GM23248 (cell line): ENCODE results near the gene CIAO2A. TPM values are rescaled to one million over a fixed set of nuclear protein-coding genes. Genes with fewer than 3 reads are reported as not detected.
"Not testable (repeated sequence)": the region's sequence is repeated elsewhere in the genome, so short reads cannot be mapped to it uniquely, and the experiment has no call there.

Experiments used
- DNase-seq: peaks from one replicate; pipeline ENCODE4 v3.0.0-alpha.2; 2015
- H2AFZ ChIP-seq: fragments of 200-600 bp; sonication (generic); 2 replicates; pipeline ENCODE4 v1.6.1; 2016; ENCODE audit warnings: antibody characterized with exemption
- H3F3A ChIP-seq: fragments of 200-600 bp; sonication (generic); 2 replicates; pipeline ENCODE4 v1.6.1; 2016; ENCODE audit warnings: mild to moderate bottlenecking, antibody characterized with exemption, mixed run types; ENCODE audit not compliant: insufficient read depth
- H3K27ac ChIP-seq: fragments of 200-600 bp; sonication (generic); 2 replicates; pipeline ENCODE4 v1.5.1; 2016; ENCODE audit warnings: mild to moderate bottlenecking
- H3K27me3 ChIP-seq: fragments of 200-600 bp; sonication (generic); replicated peaks from 2 replicates; pipeline ENCODE4 v1.6.1; 2016; ENCODE audit warnings: mild to moderate bottlenecking; ENCODE audit not compliant: insufficient read depth
- H3K36me3 ChIP-seq: fragments of 200-600 bp; sonication (generic); 2 replicates; pipeline ENCODE4 v1.6.1; 2016; ENCODE audit warnings: low read depth, mild to moderate bottlenecking
- H3K4me1 ChIP-seq: fragments of 200-600 bp; sonication (generic); 2 replicates; pipeline ENCODE4 v1.6.1; 2016; ENCODE audit warnings: mild to moderate bottlenecking; ENCODE audit not compliant: insufficient read depth
- H3K4me2 ChIP-seq: fragments of 200-600 bp; sonication (generic); one replicate; pipeline ENCODE4 v1.6.1; 2016; ENCODE audit warnings: mild to moderate bottlenecking; ENCODE audit not compliant: unreplicated experiment
- H3K4me3 ChIP-seq: fragments of 200-600 bp; sonication (generic); 2 replicates; pipeline ENCODE4 v1.5.1; 2016; ENCODE audit warnings: mild to moderate bottlenecking
- H3K79me2 ChIP-seq: fragments of 200-600 bp; sonication (generic); 2 replicates; pipeline ENCODE4 v1.6.1; 2016; ENCODE audit warnings: mild to moderate bottlenecking; ENCODE audit not compliant: insufficient read depth
- H3K9ac ChIP-seq: fragments of 200-600 bp; sonication (generic); 2 replicates; pipeline ENCODE4 v1.6.1; 2016; ENCODE audit warnings: mild to moderate bottlenecking
- H3K9me2 ChIP-seq: fragments of 200-600 bp; sonication (generic); 2 replicates; pipeline ENCODE4 v1.6.1; 2016; ENCODE audit warnings: mixed run types, mild to moderate bottlenecking, moderate library complexity; ENCODE audit not compliant: insufficient read depth
- H3K9me3 ChIP-seq: fragments of 200-600 bp; sonication (generic); one replicate; pipeline ENCODE4 v1.6.1; 2017; ENCODE audit warnings: low read depth
- H4K20me1 ChIP-seq: fragments of 200-600 bp; sonication (generic); 2 replicates; pipeline ENCODE4 v1.6.0; 2016; ENCODE audit not compliant: insufficient read depth
- EZH2 ChIP-seq: fragments of 200-600 bp; sonication (generic); IDR thresholded peaks from 2 replicates; pipeline ENCODE4 v1.6.1; 2018; ENCODE audit warnings: antibody characterized with exemption, mild to moderate bottlenecking; ENCODE audit not compliant: insufficient read depth, poor library complexity, severe bottlenecking
- EZH2phosphoT487 ChIP-seq: fragments of 200-600 bp; sonication (generic); IDR thresholded peaks from 2 replicates; pipeline ENCODE4 v1.6.1; 2018; ENCODE audit warnings: antibody characterized with exemption, moderate library complexity, mild to moderate bottlenecking, low read depth; ENCODE audit not compliant: insufficient read depth
- WGBS, 2 experiments: methylation state at CpG; one replicate each; pipeline ENCODE4 v1.1.6; 2015 to 2017; ENCODE audit warnings: low lambda C conversion rate in 2 of 2, low coverage in 1 of 2; ENCODE audit errors: missing lambda C conversion rate in 2 of 2; 5-methylcytosine and 5-hydroxymethylcytosine counted together
- in situ Hi-C: fragments of 300-500 bp; cut with MboI; formaldehyde crosslinking; loops from 2 replicates; pipeline ENCODE4 v1.15.0; 2020
- polyA plus RNA-seq: library from polyadenylated mRNA; unstranded; fragments of >200 nt; fragmentation: Nextera tagmentation; extraction: Ambion mirVana; gene quantifications from 2 replicates; pipeline ENCODE4 v1.2.1, GENCODE V29; 2016
- total RNA-seq: library from RNA; depleted of rRNA; stranded (reverse); fragments of >200 nt; shearing (Covaris generic); gene quantifications from 2 replicates; pipeline ENCODE4 v1.2.3, GENCODE V29; 2014

Gene CIAO2A
- total and polyA plus RNA-seq, 2 experiments from 2014 or later, result 40.5 to 93.8 TPM

GRCh38 chr15:64110950-64111678, 17.5 kb upstream of the CIAO2A start:
- Histone ChIP-seq H3K4me2 (no peak overlapping the region), H3K36me3 (peaks cover 12% of the 10 kb centered on the region), H3F3A (peaks cover 20% of the 10 kb centered on the region; the same call in 1 of the 2 replicates), H3K9ac (no peak overlapping the region), H3K9me3 (no peaks in the 10 kb centered on the region), H3K4me1 (peaks cover 22% of the 10 kb centered on the region), H2AFZ (no peak overlapping the region), H3K27me3 (no peaks in the 10 kb centered on the region), H3K27ac (peak overlapping the region; percentile 89), H4K20me1 (peaks cover 2% of the 10 kb centered on the region; the same call in 1 of the 2 replicates), H3K4me3 (no peak overlapping the region), H3K9me2 (no peaks in the 10 kb centered on the region), H3K79me2 (peaks cover 94% of the 10 kb centered on the region)
- 88 to 92% methylated on average over 3 of the region's 3 CpGs for WGBS, 2 experiments
- DNase-seq, result no peak
- in situ Hi-C loops, result no loop called here
- TF ChIP-seq EZH2, result no peak
- no peak for TF ChIP-seq EZH2phosphoT487

GRCh38 chr15:64110108-64110701, 16.6 kb upstream of the CIAO2A start:
- H3K4me2 ChIP-seq, H3K4me3 ChIP-seq, H3K9me2 ChIP-seq, H3K36me3 ChIP-seq, in situ Hi-C loops, H2AFZ ChIP-seq, DNase-seq, H3K27me3 ChIP-seq, H3K9me3 ChIP-seq, H3K9ac ChIP-seq, H3K27ac ChIP-seq, H4K20me1 ChIP-seq: not testable (repeated sequence)
- Histone ChIP-seq H3K4me1 (peaks cover 27% of the 10 kb centered on the region), H3F3A (peaks cover 20% of the 10 kb centered on the region; the same call in 1 of the 2 replicates), H3K79me2 (peaks cover 94% of the 10 kb centered on the region)
- WGBS, 2 experiments, result 88 to 90% methylated on average over 4 of the region's 4 CpGs

GRCh38 chr15:64107337-64107736, 13.7 kb upstream of the CIAO2A start:
- WGBS, 2 experiments, result 47 to 68% methylated on average over 1 of the region's 1 CpG
- Histone ChIP-seq H3K27me3 (no peaks in the 10 kb centered on the region), H3F3A (peaks cover 4% of the 10 kb centered on the region; the same call in 1 of the 2 replicates), H2AFZ (no peak overlapping the region), H3K27ac (no peak overlapping the region), H3K9me2 (no peaks in the 10 kb centered on the region), H3K36me3 (no peaks in the 10 kb centered on the region), H3K9ac (no peak overlapping the region), H3K9me3 (no peaks in the 10 kb centered on the region), H3K4me2 (no peak overlapping the region), H3K79me2 (peaks cover 100% of the 10 kb centered on the region), H4K20me1 (peaks cover 13% of the 10 kb centered on the region; the same call in 1 of the 2 replicates), H3K4me3 (no peak overlapping the region), H3K4me1 (peaks cover 17% of the 10 kb centered on the region)
- DNase-seq, result no peak
- TF ChIP-seq EZH2phosphoT487, result no peak
- no peak for TF ChIP-seq EZH2
- in situ Hi-C loops, result no loop called here

- H3K4me2 ChIP-seq, result peak overlapping the region; percentile 19
- H3K9ac ChIP-seq, result peak overlapping the region; percentile 11; the same call in 1 of the 2 replicates
- DNase-seq, result peak; percentile 78
- H2AFZ ChIP-seq, result no peak overlapping the region
- peaks cover 100% of the 10 kb centered on the region for H3K79me2 ChIP-seq
- H3K36me3 ChIP-seq, result no peaks in the 10 kb centered on the region
- no peaks in the 10 kb centered on the region for H3K9me3 ChIP-seq
- WGBS, 2 experiments, result 54 to 56% methylated on average over 9 of the region's 9 CpGs
- in situ Hi-C loops, result no loop called here
- H3K4me1 ChIP-seq, result peaks cover 14% of the 10 kb centered on the region
- no peaks in the 10 kb centered on the region for H3K9me2 ChIP-seq
- TF ChIP-seq EZH2phosphoT487, result no peak
- no peak for TF ChIP-seq EZH2
- H3F3A ChIP-seq, result no peaks in the 10 kb centered on the region
- H3K27me3 ChIP-seq, result no peaks in the 10 kb centered on the region
- peaks cover 22% of the 10 kb centered on the region; the same call in 1 of the 2 replicates for H4K20me1 ChIP-seq
- no peak overlapping the region for H3K4me3 ChIP-seq
- peak overlapping the region; percentile 15; the same call in 1 of the 2 replicates for H3K27ac ChIP-seq
Observed at GRCh38 chr15:64105113-64105704, 11.6 kb upstream of the CIAO2A start.
